Measurements from ENCODE around the gene P4HA2. TPM values are rescaled to one million over a fixed set of nuclear protein-coding genes. Genes with fewer than 3 reads are reported as not detected.

The P4HA2 gene
- total RNA-seq, 1 experiment from 2014 or later, result 15.1 TPM

GRCh38 chr5:132205385-132206125 is 22.1 kb downstream of the P4HA2 start:
- ATAC-seq (no peak), DNase-seq (ENCODE audit: low spot score) (no peak)
- no peak for TF ChIP-seq TP53 (CRISPR knock-in tag; IDR thresholded peaks at IDR 0.05)
- no peak for TF ChIP-seq ATF6 (CRISPR knock-in tag; IDR thresholded peaks at IDR 0.05)
- TF ChIP-seq IRF2 (CRISPR knock-in tag; IDR thresholded peaks at IDR 0.05; ENCODE audit: borderline replicate concordance, low read depth), result no peak
- TF ChIP-seq HMGA2 (CRISPR knock-in tag; IDR thresholded peaks at IDR 0.05), result no peak
- no peak for TF ChIP-seq ATF3 (CRISPR knock-in tag; conservative IDR thresholded peaks at IDR 0.05)
- no peak for TF ChIP-seq ZNF512 (CRISPR knock-in tag; IDR thresholded peaks at IDR 0.05; ENCODE audit: borderline replicate concordance)
- TF ChIP-seq ZNF396 (CRISPR knock-in tag; IDR thresholded peaks at IDR 0.05; ENCODE audit: borderline replicate concordance), result no peak
- no peak for TF ChIP-seq NFATC4 (CRISPR knock-in tag; IDR thresholded peaks at IDR 0.05)
- no peak for TF ChIP-seq OVOL2 (CRISPR knock-in tag; IDR thresholded peaks at IDR 0.05; ENCODE audit: borderline replicate concordance)
- no peak for TF ChIP-seq JUN (CRISPR knock-in tag; IDR thresholded peaks at IDR 0.05)
- no peak for TF ChIP-seq KAT7 (CRISPR knock-in tag; IDR thresholded peaks at IDR 0.05; ENCODE audit: borderline replicate concordance)
- TF ChIP-seq AFF4 (CRISPR knock-in tag; IDR thresholded peaks at IDR 0.05; ENCODE audit: borderline replicate concordance), result no peak
- TF ChIP-seq ESRRA (CRISPR knock-in tag; IDR thresholded peaks at IDR 0.05; ENCODE audit: borderline replicate concordance), result no peak
- TF ChIP-seq ZSCAN18 (CRISPR knock-in tag; IDR thresholded peaks at IDR 0.05), result no peak
- ChIA-PET CTCF (interaction anchor here (1.5 to 1.9 kb wide), 2 partner anchors 16 to 33 kb away, joined by 5 to 6 read pairs; no protein-coding TSS in a partner anchor), POLR2A (no interaction called here)
- Mint-ChIP-seq H3K27ac (no peak overlapping the region), H3K9me3 (no peaks in the 10 kb centered on the region), H3K4me1 (peaks cover 9% of the 10 kb centered on the region), H3K4me3 (no peak overlapping the region), H3K27me3 (ENCODE audit: low read depth) (no peaks in the 10 kb centered on the region), H3K36me3 (peaks cover 6% of the 10 kb centered on the region)

Data from WTC11 (cell line).